ENCODE data around the gene HOXA7.
A peak's percentile ranks its signal among the peaks of the same experiment; 100 is the strongest.

Gene HOXA7

DNA sequence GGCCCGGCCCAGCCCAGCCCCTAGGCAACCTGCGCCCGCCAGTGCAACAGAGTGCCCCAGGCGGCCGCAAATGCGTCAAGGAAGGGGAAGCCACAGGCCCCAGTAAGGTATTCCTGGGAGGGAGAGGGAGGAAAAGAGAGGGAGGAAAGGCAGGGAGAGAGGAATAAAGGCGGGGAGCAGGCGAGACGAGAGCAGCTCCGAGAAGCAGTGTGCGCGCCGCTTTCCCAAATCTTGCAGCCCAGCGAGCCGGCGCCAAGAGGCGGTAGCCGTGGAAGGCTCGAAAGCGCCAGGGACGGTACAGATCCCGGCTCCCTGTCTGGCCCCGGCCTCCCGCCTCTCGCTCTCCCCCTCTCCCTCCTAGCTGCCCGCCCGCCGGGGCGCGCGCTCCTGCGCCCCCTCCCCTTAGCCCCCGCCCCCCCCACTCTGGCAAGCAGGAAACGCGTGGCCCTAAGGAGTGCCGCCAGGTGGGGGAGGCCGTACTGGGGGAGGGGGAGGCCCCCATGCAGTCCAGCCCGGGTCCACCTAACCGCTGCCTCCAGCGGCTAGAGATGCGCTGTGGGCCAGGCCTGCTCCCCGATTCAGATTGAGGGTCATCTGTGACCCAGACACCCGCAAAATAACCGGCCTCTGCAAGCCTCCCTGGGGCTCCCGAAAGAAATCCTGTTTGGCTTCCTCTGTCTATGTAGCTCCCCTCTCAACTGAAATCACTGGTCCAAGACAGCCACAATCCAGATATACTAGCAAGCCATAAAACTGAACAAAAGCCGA, 13.4 kb upstream of the HOXA7 start (continued):
- TF ChIP-seq ZXDB (tag by site-specific recombination; IDR thresholded peaks at IDR 0.05) (no peak), BCL11A (tag by site-specific recombination; IDR thresholded peaks at IDR 0.05; ENCODE audit: low read depth) (peak; percentile 65; the same call in 1 of the 2 replicates), ZBTB49 (tag by site-specific recombination; IDR thresholded peaks at IDR 0.05; ENCODE audit: low read depth) (no peak), ZNF677 (tag by site-specific recombination; IDR thresholded peaks at IDR 0.05) (no peak), ZNF174 (tag by site-specific recombination; IDR thresholded peaks at IDR 0.05) (no peak), ZNF248 (tag by site-specific recombination; IDR thresholded peaks at IDR 0.05) (no peak), KLF8 (tag by site-specific recombination; IDR thresholded peaks at IDR 0.05) (peak; percentile 77), ZEB2 (tag by site-specific recombination; IDR thresholded peaks at IDR 0.05) (no peak; the same call in 1 of the 2 replicates), SP7 (tag by site-specific recombination; IDR thresholded peaks at IDR 0.05) (no peak), ZNF433 (tag by site-specific recombination; IDR thresholded peaks at IDR 0.05; ENCODE audit: low read depth) (no peak), YY1 (tag by site-specific recombination; IDR thresholded peaks at IDR 0.05) (no peak), ZNF324 (tag by site-specific recombination; IDR thresholded peaks at IDR 0.05) (no peak), PATZ1 (tag by site-specific recombination; IDR thresholded peaks at IDR 0.05) (peak; percentile 96), ZNF239 (tag by site-specific recombination; IDR thresholded peaks at IDR 0.05) (no peak), ZNF48 (tag by site-specific recombination; IDR thresholded peaks at IDR 0.05) (no peak), ZNF16 (tag by site-specific recombination; IDR thresholded peaks at IDR 0.05; ENCODE audit: low read depth) (no peak), KLF16 (tag by site-specific recombination; IDR thresholded peaks at IDR 0.05) (0 out of 2 replicates have a peak, but pooled peaks have one; percentile 12), ZNF311 (tag by site-specific recombination; IDR thresholded peaks at IDR 0.05; ENCODE audit: borderline replicate concordance) (no peak), ZNF473 (tag by site-specific recombination; IDR thresholded peaks at IDR 0.05) (no peak), KLF9 (tag by site-specific recombination; IDR thresholded peaks at IDR 0.05; ENCODE audit: low read depth) (no peak), ZSCAN16 (tag by site-specific recombination; IDR thresholded peaks at IDR 0.05) (no peak), ZBTB48 (tag by site-specific recombination; IDR thresholded peaks at IDR 0.05) (peak; percentile 37; the same call in 1 of the 2 replicates), PRDM1 (tag by site-specific recombination; IDR thresholded peaks at IDR 0.05) (no peak), ZNF19 (tag by site-specific recombination; IDR thresholded peaks at IDR 0.05; ENCODE audit: low read depth) (no peak), ZNF350 (tag by site-specific recombination; IDR thresholded peaks at IDR 0.05) (no peak)
- TF ChIP-seq, protein P1, sequence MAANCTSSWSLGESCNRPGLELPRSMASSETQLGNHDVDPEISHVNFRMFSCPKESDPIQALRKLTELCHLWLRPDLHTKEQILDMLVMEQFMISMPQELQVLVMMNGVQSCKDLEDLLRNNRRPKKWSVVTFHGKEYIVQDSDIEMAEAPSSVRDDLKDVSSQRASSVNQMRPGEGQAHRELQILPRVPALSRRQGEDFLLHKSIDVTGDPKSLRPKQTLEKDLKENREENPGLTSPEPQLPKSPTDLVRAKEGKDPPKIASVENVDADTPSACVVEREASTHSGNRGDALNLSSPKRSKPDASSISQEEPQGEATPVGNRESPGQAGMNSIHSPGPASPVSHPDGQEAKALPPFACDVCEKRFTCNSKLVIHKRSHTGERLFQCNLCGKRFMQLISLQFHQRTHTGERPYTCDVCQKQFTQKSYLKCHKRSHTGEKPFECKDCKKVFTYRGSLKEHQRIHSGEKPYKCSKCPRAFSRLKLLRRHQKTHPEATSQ (tag by site-specific recombination; IDR thresholded peaks at IDR 0.05) = no peak
- TF ChIP-seq, protein P2, sequence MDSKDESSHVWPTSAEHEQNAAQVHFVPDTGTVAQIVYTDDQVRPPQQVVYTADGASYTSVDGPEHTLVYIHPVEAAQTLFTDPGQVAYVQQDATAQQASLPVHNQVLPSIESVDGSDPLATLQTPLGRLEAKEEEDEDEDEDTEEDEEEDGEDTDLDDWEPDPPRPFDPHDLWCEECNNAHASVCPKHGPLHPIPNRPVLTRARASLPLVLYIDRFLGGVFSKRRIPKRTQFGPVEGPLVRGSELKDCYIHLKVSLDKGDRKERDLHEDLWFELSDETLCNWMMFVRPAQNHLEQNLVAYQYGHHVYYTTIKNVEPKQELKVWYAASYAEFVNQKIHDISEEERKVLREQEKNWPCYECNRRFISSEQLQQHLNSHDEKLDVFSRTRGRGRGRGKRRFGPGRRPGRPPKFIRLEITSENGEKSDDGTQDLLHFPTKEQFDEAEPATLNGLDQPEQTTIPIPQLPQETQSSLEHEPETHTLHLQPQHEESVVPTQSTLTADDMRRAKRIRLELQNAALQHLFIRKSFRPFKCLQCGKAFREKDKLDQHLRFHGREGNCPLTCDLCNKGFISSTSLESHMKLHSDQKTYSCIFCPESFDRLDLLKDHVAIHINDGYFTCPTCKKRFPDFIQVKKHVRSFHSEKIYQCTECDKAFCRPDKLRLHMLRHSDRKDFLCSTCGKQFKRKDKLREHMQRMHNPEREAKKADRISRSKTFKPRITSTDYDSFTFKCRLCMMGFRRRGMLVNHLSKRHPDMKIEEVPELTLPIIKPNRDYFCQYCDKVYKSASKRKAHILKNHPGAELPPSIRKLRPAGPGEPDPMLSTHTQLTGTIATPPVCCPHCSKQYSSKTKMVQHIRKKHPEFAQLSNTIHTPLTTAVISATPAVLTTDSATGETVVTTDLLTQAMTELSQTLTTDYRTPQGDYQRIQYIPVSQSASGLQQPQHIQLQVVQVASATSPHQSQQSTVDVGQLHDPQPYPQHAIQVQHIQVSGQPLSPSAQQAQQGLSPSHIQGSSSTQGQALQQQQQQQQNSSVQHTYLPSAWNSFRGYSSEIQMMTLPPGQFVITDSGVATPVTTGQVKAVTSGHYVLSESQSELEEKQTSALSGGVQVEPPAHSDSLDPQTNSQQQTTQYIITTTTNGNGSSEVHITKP (tag by site-specific recombination; IDR thresholded peaks at IDR 0.05) = peak; percentile 72; the same call in 1 of the 2 replicates
- TF ChIP-seq, protein P3, sequence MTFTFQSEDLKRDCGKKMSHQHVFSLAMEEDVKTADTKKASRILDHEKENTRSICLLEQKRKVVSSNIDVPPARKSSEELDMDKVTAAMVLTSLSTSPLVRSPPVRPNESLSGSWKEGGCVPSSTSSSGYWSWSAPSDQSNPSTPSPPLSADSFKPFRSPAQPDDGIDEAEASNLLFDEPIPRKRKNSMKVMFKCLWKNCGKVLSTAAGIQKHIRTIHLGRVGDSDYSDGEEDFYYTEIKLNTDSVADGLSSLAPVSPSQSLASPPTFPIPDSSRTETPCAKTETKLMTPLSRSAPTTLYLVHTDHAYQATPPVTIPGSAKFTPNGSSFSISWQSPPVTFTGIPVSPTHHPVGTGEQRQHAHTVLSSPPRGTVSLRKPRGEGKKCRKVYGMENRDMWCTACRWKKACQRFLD (tag by site-specific recombination; IDR thresholded peaks at IDR 0.05) = no peak
